ENCODE results near the gene GSN. TPM values are rescaled to one million over a fixed set of nuclear protein-coding genes. Genes with fewer than 3 reads are reported as not detected.

GSN gene
- total and polyA plus RNA-seq, 9 of the 15 experiments (the other 6 are each of a cell fraction or from before 2014, with no cell fraction given): 0.39 to 16.6 (median 8.2) TPM

DNA sequence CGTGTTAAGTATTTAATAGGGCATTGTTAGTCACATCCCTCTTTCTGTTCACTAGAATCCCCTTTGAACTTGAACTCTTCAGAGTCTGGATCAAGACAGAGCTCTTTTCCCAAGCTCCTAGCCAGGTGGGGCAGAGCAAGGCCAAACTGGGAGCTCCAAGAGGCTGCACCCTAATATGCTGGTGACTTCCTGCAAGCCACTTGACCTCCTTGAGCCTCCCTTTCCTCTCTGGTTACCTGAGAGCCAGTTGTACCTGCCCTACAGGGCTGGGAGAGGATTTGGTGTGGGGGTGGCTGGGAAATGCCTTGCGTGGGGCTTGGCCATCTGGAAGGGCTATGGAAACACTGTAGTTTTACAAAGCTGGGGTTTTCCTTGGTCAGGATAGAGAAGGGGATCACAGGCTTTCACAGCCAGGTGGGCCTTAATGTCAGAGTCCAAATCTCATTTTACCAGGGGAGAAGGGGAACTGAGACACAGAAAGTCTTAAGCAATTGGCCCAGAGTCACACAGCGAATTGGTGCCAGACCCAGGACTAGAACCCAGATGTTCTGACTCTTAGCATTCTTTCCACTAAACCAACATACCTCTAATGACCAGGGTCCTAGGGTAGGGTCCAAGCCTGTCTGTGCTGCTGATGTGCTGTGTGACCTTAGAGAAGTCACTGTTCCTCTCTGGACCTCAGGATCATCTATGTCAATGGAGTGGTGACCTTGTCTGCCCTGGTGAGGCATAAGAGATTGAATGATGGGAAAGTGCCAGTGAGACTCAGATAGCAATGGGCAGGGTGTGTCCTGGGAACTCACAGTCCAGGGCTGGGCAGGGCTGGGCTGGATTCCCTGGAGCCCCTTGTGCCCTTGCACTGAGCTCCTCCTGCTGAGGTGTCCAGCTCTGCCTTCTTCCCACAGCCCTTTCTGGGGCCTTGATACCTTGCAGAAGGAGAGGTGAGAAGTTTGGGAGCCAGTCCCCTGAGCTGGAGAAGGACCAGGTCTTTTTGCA is 35.8 kb downstream of the GSN start (continued):
- TF ChIP-seq NFYB (IDR thresholded peaks at IDR 0.05; ENCODE audit: extremely low read depth, insufficient read length): no peak

DNA sequence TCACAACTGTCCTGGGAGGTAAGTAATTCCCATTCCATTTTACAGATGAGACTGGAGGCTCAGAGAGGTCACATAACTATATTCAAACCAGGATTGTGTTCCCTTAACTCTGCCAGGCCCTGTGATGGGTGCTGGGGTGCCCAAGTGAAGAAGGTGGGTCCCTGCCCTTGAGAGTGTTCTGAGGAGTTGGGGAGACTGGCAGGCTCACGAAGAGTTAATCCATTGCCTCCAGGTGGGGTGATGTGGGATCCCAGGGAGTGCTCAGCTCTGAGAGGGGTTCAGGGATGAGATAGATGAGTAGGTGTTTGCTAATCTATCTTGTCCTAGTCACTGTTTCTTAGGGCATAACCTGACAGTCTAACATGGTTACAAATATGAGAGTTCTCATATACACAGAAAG is 36.7 kb downstream of the GSN start:
- Histone ChIP-seq H3K79me2 (ENCODE audit: control insufficient read depth, insufficient read depth, low read length) (no peaks in the 10 kb centered on the region), H3K9me3 (replicated peaks; ENCODE audit: control insufficient read depth, insufficient read depth, low read depth, low read length) (no peaks in the 10 kb centered on the region), H3K36me3 (ENCODE audit: control insufficient read depth, insufficient read depth, low read length) (no peaks in the 10 kb centered on the region), H3K4me1 (replicated peaks in 1 of 2; ENCODE audit: control insufficient read depth in 2 of 2, insufficient read depth in 2 of 2, low read length in 2 of 2) (peaks cover 0 to 8% of the 10 kb centered on the region in 2 experiments; a peak in 2 of 5 replicates), H3K27ac (ENCODE audit: extremely low read depth, low read depth, low read length) (no peak overlapping the region), H3K4me3 (no peak overlapping the region), H3K27me3 (ENCODE audit: control insufficient read depth in 2 of 2, insufficient read depth in 2 of 2, low read length in 2 of 2) (no peaks in the 10 kb centered on the region), H3K9ac (ENCODE audit: insufficient read depth in 1 of 2, low read depth in 2 of 2, low read length in 2 of 2) (no peak overlapping the region), H2AFZ (ENCODE audit: low read depth, low read length) (no peak overlapping the region), H3K4me2 (ENCODE audit: insufficient read depth, low read length) (no peak overlapping the region), H3K9me1 (ENCODE audit: control insufficient read depth, insufficient read depth, low read length) (no peaks in the 10 kb centered on the region), H4K20me1 (replicated peaks; ENCODE audit: control insufficient read depth, insufficient read depth, low read length) (no peaks in the 10 kb centered on the region)
- no peak for DNase-seq (ENCODE audit: extremely low read depth in 1 of 4, low spot score in 3 of 4)
- no TSS peak for BruUV-seq (replicated peaks)
- FAIRE-seq: peak; percentile 44
- CTCF ChIA-PET (ENCODE audit: low intra/inter-chr PET ratio): no interaction called here
- TF ChIP-seq, protein P1, sequence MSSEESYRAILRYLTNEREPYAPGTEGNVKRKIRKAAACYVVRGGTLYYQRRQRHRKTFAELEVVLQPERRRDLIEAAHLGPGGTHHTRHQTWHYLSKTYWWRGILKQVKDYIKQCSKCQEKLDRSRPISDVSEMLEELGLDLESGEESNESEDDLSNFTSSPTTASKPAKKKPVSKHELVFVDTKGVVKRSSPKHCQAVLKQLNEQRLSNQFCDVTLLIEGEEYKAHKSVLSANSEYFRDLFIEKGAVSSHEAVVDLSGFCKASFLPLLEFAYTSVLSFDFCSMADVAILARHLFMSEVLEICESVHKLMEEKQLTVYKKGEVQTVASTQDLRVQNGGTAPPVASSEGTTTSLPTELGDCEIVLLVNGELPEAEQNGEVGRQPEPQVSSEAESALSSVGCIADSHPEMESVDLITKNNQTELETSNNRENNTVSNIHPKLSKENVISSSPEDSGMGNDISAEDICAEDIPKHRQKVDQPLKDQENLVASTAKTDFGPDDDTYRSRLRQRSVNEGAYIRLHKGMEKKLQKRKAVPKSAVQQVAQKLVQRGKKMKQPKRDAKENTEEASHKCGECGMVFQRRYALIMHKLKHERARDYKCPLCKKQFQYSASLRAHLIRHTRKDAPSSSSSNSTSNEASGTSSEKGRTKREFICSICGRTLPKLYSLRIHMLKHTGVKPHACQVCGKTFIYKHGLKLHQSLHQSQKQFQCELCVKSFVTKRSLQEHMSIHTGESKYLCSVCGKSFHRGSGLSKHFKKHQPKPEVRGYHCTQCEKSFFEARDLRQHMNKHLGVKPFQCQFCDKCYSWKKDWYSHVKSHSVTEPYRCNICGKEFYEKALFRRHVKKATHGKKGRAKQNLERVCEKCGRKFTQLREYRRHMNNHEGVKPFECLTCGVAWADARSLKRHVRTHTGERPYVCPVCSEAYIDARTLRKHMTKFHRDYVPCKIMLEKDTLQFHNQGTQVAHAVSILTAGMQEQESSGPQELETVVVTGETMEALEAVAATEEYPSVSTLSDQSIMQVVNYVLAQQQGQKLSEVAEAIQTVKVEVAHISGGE (CRISPR knock-in tag; IDR thresholded peaks at IDR 0.05): no peak
- TF ChIP-seq MYBL2 (IDR thresholded peaks at IDR 0.05; ENCODE audit: low read depth) (no peak), MYBL2 (CRISPR knock-in tag; IDR thresholded peaks at IDR 0.05; ENCODE audit: borderline replicate concordance) (no peak)
- intact Hi-C loops (cut with micrococcal nuclease) (no loop called here), in situ Hi-C loops (cut with MboI) (no loop called here)
- no peak for ATAC-seq
- POLR2A ChIA-PET: no interaction called here
- WGBS (ENCODE audit: insufficient coverage, low coverage, missing lambda C conversion rate): 9% methylated on average over 1 of the region's 1 CpG

Measured in K562 (cell line).